OCI-LY3 (cell line): ENCODE data around the gene DFFA.
"Not testable (repeated sequence)": the region's sequence is repeated elsewhere in the genome, so short reads cannot be mapped to it uniquely, and the experiment has no call there.

ENCODE experiments used
- CTCF ChIP-seq: fragments of 200-600, 300-600 bp; sonication (generic); IDR thresholded peaks from 2 replicates; pipeline ENCODE4 v1.5.1; 2014; ENCODE audit warnings: antibody characterized with exemption, low read length, low read depth
- EZH2phosphoT487 ChIP-seq: fragments of 200-600 bp; shearing (Covaris generic); IDR thresholded peaks from 2 replicates; pipeline ENCODE4 v1.6.1; 2018; ENCODE audit warnings: antibody characterized with exemption, mixed run types, low read depth

- TF ChIP-seq CTCF, EZH2phosphoT487: not testable (repeated sequence)
Measured at GRCh38 chr1:10425826-10426534, 46.3 kb downstream of the DFFA start.
